Measurements from ENCODE around the gene FOXO1.

- TF ChIP-seq CTCF (conservative IDR thresholded peaks at IDR 0.05): no peak
- no peak for TF ChIP-seq EZH2 (IDR thresholded peaks at IDR 0.05; ENCODE audit: low read depth)
Measured at GRCh38 chr13:40667622-40667978, 1.2 kb upstream of the FOXO1 start.
